ENCODE data around the gene RAPGEF1. TPM values are rescaled to one million over a fixed set of nuclear protein-coding genes. Genes with fewer than 3 reads are reported as not detected.

Gene RAPGEF1
- total RNA-seq, 1 donor from 2014 or later = 32.1 TPM

DNA sequence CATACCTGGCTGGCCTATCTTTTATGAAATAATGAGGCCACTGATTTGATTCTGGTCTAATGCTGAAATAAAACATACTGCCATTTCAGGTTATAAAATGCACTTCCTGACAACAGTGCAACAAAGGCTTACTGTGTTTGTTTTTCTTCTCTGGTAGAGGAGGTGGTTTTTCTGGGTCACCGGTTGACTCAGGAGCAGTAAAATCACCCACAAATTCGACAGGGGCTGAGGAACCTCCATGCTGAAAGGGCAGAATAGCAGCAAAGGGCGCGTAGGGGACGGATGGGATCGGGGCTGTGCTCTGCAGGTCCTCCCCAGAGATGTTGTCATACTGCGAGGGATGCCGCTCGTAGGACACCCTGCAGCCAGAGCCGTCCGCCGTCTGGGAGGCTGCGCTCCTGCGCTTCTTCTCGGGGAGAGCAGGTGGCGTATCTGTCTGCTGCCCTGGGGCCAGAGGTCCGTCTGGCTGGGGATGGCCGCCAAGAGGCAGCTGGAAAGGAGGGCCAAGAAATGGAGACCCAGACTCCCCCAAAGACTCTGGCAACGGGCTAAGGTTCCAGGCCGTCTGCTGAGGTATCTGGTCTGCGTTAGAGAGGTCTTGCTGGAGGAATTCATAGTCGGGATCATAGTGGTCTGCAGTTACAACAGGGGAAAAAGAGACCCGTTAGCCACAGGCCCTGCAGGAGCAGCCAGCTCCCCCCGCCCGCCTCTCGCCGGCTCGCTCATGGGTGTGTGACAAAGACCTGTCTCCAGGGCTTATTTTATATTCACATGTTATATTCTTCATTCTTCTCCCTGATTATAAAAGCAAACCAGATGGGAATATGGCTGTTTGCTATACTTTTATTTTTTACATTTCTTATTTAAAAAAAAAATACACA lies 113.8 kb downstream of the RAPGEF1 start:
- no peak for DNase-seq (ENCODE audit: low read depth in 2 of 2)

DNA sequence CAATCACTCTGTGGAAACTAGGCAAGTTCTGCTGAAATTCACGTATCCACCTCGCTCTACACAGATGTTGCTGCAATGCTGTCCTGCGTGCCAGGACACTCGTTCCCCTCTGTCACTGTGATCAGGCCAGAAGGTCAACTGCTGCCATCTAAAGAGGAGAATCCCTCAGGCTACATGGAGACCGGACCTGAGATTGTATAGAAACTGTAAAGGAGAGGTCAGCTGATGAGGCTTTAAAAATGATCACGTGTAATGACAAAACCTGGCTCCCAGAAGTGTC lies 114.4 kb downstream of the RAPGEF1 start:
- no peak for DNase-seq (ENCODE audit: low read depth in 2 of 2)

DNA sequence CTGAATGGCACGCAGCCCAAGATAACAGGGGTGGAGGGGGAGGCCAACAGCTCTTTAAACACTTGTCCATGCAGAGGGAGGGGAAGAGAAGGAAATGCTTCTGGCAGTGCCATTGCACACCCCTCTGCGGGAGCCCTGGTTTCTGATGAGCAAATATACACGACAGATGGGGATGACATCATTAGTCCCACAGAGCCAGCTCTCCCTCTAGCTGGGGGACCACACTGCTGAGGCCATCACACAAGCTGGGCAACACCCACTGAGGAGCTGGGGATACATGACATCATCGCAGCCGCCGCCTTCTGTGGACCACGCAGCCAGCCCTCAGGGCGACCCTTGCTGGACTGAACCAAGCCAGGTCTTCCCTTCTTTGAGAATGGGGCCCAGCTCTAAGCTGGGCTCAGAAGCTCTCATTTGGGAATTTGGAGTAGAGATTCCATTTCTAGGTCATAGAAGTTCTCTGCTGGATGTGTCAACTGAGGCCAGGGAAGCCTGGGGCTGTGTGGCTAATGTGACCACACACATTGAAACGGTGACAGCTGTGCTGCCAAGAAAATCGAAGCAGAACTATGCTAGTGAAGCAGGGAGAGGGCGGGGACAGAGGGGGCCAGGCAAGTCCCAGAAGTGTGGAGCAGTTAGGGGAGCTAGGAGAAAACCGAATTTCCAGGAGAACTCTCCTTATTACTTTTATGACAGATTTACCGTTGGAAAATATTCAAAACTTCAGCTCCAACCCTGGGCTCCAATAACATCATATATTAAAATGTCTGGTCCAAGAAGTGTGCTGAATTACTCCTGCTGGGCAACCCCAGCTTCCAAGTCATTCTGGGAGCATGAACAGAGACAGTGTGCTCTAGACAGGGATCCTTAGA lies 115.0 kb downstream of the RAPGEF1 start:
- peak in 1 of 2 donors; percentile 13 for DNase-seq (ENCODE audit: low read depth in 2 of 2)

DNA sequence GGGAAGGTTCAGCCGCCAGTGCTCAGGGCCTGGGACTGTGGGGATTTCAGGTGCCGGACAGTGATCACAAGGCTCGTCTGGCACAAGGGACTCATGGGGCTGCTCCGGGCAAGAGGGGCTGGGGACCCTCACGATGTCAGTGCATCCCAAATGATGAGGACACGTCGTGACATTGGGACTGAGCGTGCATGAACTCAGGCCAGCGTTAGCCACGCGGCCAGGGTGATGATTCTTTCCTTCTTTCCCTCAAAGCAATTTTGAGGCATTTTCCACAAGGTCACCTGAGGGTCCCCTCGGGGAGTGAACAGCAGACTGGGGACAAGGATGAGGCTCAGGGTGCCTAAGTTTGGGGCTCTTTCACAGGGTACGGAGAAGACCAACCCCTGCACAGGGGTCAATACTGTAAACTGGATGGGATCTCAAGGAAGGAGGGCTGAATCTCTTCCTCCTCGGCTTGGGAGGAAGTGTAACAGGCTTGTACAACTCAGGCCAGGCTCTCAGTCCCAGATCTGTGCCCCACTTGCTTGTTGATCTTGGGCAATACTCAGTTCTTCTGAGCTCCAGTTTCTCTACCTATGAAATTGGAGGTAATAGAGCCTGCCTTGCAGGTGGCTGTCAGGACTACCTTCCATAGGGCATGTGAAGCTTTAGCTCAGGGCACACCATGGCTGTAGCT lies 116.1 kb downstream of the RAPGEF1 start:
- DNase-seq (ENCODE audit: low read depth in 2 of 2) = no peak

GRCh38 chr9:131622523-131622922 lies 117.4 kb downstream of the RAPGEF1 start:
- DNase-seq (ENCODE audit: low read depth in 2 of 2) = no peak

DNA sequence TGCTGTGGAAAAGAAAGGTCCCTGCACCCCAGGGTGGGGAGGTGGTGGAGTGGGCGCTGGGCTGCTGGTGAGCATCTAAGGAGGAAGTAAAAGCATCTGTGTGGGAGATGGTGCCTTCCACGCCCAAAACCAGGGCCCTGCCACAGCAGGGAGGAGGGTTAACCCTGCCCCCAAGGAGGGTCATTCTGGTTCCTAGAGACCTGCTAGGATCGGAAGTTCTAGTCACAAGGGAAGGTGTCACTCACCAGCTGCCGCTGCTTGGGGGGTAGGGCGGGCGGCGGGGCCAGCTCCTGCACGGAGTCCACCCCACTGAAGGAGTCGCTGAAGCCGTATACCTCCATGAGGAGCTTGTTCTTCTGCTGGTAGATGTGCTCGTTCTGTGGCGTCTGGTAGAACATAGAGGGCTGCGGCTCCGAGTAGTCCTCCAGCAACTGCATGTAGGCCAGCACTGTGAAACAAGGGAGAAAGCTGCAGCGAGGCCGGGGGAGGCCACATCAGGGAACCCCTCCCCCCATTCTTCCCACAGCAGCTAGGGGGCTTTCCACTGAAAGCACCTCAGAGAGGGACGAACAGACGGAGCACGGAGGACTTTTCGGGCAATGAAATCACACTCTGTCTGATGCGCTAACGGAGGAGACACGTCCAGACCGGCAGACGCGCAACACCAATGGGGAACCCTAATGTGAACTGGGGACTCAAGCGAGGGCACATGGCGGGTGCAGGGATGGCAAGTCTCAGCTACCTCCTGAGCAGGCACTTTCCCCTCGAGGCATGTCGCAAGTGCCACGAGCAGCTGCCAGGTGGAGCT lies 118.1 kb downstream of the RAPGEF1 start:
- DNase-seq (ENCODE audit: low read depth in 2 of 2) = no peak

GRCh38 chr9:131620764-131621520 lies 118.9 kb downstream of the RAPGEF1 start:
- no peak for DNase-seq (ENCODE audit: low read depth in 2 of 2)

DNA sequence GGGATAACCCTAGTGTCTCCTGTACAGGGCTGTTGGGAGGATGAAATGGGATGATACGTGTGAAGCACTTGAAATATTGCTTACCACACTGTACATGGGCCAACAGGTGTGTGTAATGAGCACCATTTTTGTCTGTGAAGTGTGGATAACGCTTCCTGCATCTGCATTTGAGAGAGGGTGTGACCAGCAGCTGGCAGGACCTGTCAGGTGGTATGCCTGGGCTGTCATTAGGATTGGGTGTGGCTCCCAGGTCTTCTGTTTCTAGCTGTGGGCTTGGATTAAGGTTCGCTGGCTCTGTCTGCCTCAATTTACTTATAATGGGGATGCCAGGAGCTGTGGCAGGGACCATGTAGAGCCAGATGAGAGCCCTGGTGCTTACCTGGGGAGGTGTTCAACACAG lies 120.2 kb downstream of the RAPGEF1 start:
- DNase-seq (ENCODE audit: low read depth in 2 of 2) = no peak

- no peak for DNase-seq (ENCODE audit: low read depth in 2 of 2)
Observed at GRCh38 chr9:131618785-131619184, 121.1 kb downstream of the RAPGEF1 start.

DNA sequence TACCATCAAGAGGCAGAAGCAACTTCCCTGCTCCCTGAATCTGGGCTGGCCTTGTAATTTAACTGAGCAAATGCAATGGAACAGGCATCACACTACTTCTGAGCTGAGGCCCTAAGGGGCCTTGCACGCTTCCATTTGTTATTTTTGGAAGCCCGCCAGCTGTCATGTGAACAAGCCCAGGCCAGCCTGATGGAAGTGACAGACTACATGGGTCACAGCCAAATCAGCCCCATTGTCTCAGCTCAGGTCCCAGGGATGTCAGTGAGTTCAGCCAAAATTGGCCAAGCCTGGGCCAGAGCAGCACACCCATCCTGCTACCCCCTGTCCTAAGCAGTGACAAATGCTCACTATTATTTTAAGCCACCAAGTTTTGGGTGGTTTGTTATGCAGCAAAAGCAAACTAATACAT lies 121.8 kb downstream of the RAPGEF1 start:
- peak; percentile 80 to 93 for DNase-seq (ENCODE audit: low read depth in 2 of 2)

DNA sequence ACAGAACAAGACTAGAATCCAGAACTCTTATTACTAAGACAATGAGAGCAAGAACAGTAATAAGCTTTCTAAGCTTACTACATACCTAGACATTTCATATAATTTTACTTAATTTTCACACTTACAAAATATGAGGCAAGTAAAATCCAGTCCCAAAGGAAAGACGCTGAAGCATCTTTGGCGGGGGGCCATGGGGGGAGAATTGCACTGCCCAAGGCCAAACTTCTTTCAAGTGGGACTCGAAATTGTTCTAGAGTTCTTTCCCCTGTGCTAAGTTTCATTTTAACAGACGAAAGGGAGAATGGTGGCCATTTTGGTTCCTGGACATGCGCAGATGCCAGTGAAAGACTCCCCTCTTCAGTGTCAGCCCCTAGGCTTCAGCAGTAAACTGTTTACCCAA lies 122.3 kb downstream of the RAPGEF1 start:
- DNase-seq (ENCODE audit: low read depth in 2 of 2) = no peak

DNA sequence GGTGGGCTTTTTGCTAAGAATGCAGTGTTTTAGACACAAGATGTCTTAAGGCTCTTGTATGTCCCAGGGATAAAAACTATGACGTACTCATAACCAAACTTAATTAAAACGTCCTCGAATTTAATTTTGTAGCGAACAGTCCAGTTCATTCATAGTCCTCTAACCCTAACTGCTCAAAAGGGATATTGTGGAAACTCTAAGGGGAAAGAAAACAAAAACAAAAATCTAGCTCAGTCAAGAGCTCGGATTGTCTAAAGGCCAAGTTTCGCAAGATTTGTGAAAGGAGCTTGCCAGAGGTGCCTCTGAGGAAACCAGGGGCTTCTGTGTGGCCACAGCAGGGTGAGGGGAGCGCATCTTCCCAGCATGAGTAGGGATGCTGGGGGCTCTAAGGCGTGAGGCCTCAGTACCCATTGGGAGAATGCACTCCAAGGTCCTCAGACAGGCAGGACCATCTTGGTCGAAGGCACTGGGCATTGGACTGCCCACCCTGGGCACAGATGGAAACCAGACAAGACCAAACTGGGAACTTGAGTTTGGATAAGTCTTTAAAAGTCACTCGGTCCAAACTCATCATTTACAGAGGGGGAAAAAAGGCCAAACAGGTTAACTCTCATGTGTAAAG lies 122.8 kb downstream of the RAPGEF1 start:
- no peak for DNase-seq (ENCODE audit: low read depth in 2 of 2)

GRCh38 chr9:131614340-131614915 lies 125.4 kb downstream of the RAPGEF1 start:
- DNase-seq (ENCODE audit: low read depth in 2 of 2) = no peak

- DNase-seq (ENCODE audit: low read depth in 2 of 2) = no peak
Observed at GRCh38 chr9:131613921-131614320, 126.0 kb downstream of the RAPGEF1 start.

DNA sequence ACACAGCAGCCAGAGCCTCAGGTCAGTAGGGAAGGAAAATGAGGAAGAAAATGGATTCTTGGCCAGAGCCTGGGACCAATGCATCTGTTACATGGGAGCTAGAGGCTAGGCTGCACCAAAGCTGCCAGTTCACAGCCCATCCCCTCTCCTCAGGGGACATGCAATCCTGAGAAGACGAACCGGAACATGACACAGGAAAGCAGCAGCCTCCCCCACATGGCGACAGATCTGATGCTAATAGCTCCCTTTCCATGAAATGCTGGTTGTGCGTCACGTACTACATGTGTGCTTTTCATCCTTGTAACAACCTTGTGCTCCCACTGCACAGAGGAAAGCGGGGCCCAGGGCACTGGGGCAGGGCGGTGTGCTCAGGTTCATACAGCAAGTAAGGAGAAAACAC lies 127.0 kb downstream of the RAPGEF1 start:
- no peak for DNase-seq (ENCODE audit: low read depth in 2 of 2)

- DNase-seq (ENCODE audit: low read depth in 2 of 2) = no peak
Observed at GRCh38 chr9:131611586-131612315, 128.1 kb downstream of the RAPGEF1 start.

DNA sequence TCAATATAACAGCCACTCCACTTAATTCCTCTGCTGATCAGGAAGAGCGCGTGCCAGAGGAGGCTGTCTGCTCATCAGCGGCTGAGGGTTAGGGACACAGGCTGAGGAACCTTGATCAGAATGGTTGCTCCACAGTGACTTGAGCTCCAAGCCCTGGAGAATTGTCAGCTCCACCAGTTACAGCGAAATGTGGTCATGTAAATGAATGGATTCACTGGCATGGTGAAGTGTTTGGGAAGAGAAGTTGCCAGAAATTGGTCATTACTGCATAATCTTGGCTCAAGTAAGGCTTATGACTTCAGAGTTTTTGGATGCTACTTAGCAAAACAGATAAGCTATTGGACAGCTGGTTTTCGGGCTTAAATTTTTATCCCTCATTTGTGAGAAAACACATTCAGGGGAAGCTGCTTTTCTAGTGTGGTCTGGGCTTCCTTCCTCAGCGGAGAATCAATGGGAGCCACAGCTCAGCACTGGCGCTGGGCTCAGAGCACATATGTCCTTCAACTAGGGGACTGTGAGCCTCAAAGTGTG lies 129.6 kb downstream of the RAPGEF1 start:
- DNase-seq (ENCODE audit: low read depth in 2 of 2) = no peak

DNA sequence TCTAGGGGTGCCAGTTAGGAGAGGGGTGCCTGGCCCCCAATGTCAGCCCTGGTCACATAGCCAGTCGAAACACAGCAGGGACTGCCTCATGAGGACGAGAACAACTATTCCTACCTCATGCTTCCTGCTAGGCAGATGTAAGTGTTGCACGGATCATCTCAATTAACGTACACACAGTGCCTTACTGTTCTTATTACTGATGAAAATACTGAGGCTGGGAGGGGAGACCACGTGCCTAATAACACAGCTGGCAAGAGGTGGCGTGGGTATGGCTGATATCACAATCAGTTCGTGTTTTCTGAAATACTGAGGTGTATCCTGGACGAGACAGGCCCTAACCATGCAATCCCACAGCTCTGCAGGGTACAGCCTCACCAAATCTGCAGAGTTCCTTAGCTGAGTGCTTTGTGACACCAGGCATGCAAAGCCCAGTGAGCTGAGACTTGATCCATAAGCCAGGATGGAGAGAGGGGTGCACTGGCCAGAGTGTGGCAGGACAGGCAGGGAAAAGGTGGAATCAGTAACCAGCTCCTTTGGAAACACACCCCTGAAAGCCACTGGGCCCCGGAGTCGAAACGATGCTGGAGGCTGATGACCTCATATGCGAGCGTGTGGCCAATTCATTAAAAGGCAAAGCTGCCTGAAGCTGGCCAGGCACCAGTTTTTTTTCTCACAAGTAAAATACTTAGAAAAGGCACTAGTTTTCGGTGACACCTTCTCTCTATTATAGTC lies 130.6 kb downstream of the RAPGEF1 start:
- DNase-seq (ENCODE audit: low read depth in 2 of 2) = peak; percentile 49 to 64
